HT-29 (cell line): ENCODE measurements around the gene NPBWR2. TPM values are rescaled to one million over a fixed set of nuclear protein-coding genes. Genes with fewer than 3 reads are reported as not detected.

Experiments used
- DNase-seq: peaks from one replicate; pipeline ENCODE4 v3.0.0-alpha.2; 2015; ENCODE audit warnings: low spot score
- total RNA-seq: library from RNA; depleted of rRNA; stranded (reverse); fragments of >200 nt; shearing (Covaris generic); gene quantifications from 2 replicates; pipeline ENCODE4 v1.2.3, GENCODE V29; 2014; rRNA removed

Gene NPBWR2, protein sequence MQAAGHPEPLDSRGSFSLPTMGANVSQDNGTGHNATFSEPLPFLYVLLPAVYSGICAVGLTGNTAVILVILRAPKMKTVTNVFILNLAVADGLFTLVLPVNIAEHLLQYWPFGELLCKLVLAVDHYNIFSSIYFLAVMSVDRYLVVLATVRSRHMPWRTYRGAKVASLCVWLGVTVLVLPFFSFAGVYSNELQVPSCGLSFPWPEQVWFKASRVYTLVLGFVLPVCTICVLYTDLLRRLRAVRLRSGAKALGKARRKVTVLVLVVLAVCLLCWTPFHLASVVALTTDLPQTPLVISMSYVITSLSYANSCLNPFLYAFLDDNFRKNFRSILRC
- not detected in 2 replicates for total RNA-seq

- DNase-seq: no peak
Measured at GRCh38 chr20:64106981-64107735, at the start of gene NPBWR2. Gene NPBWR2, minus strand, starts transcription at chr20:64107565. Its CDS starts 734 bp downstream, at chr20:64106831.

- DNase-seq: peak; percentile 64
Measured at GRCh38 chr20:64156136-64156885, 48.9 kb upstream of the NPBWR2 start.

DNA sequence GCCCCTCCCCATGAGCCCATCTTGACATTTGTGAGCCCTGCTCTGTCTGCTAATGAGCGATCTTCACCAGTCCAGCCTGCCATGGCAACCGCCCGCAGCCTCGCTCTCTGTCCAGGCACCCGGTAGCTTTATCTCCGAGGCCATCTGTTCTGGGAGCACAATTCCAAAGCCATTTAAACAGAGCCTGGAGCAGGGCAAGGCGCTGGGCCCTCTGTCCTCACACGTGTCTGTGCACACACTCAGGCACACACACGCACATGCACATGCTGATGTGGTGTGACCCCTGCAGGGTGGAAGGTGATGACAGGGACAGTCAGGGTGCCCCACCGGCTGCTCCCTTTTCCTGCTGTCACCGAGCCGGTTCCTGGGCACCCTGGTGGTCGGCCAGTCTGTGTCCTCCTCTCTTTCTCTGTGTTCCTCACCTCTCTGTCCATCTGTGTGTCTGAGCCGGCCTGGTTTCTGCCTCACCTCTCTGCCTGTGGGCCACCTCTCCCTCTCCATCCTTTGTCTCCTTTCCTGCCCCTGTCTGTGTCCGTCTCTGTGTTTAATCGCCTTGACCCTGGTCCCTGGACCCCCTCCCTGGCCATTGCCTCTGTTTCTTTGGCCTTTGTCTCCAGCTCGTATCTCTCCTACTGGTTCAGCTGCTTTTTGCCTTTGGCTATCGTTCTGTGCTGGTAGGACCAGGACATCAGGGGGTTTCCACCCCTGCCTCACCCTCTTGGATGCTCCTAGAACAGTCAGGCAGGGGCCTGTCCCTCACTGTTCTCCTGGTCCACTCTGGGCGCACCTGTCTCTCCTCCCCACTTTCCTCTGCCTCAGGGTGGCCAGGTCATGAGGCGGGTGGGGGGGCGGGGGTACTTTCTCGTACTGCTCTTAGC lies 48.1 kb upstream of the NPBWR2 start:
- no peak for DNase-seq

DNA sequence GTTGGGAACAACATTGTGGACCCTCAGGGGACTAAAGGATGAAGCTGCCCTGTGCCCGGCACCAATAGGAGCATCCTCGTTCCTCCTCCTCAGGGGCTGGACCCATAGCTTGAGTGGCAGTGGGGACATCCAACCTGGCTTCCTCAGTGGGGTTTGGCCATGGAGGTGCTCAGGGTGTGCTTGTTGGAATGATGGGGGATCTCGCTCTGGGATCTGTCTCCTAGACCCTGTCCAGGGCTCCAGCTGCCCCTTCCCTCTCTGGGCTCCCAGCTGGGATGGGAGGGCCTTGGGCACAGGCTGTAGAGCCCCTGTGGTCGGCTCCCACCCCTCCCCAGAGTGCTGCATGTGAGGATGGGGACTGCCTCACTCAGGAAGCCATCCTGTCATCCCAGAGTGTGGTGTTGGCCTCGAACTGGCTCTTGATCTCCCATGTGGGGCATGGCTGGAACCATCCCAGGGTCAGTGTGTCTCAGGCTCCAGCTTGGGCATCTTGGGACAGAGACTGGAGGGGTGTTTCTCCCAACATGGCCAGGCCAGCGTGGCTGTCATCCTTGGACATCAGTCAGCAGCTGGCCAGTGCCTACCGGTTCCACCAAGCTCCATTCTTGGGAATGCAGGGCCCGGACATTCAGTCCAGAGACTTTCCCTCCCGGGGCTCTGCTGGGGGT lies 47.4 kb upstream of the NPBWR2 start:
- no peak for DNase-seq

- DNase-seq: no peak
Measured at GRCh38 chr20:64153861-64154589, 46.7 kb upstream of the NPBWR2 start.

GRCh38 chr20:64153410-64153809 lies 46.0 kb upstream of the NPBWR2 start:
- no peak for DNase-seq

DNA sequence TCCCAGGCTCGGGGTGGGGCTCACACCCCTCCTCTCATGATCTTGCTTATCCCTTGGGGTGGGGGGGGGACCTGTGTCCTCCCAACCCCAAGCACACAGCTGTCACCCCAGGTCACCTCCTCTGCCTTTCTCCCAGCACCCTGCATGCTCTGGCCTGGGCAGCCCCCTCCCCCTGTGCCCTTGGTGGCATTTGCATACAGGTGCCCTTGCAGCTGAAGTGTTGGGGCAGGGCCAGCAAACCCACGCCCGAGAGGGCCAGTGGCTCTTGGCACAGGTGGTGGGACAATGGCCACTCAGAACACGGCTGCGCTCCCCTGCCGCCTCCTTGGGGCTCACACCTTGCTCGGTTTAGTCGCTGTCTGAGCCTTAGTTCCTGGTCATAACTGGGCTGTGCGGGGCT lies 45.5 kb upstream of the NPBWR2 start:
- DNase-seq: no peak

- DNase-seq: peak; percentile 39
Measured at GRCh38 chr20:64151633-64152530, 44.5 kb upstream of the NPBWR2 start.

DNA sequence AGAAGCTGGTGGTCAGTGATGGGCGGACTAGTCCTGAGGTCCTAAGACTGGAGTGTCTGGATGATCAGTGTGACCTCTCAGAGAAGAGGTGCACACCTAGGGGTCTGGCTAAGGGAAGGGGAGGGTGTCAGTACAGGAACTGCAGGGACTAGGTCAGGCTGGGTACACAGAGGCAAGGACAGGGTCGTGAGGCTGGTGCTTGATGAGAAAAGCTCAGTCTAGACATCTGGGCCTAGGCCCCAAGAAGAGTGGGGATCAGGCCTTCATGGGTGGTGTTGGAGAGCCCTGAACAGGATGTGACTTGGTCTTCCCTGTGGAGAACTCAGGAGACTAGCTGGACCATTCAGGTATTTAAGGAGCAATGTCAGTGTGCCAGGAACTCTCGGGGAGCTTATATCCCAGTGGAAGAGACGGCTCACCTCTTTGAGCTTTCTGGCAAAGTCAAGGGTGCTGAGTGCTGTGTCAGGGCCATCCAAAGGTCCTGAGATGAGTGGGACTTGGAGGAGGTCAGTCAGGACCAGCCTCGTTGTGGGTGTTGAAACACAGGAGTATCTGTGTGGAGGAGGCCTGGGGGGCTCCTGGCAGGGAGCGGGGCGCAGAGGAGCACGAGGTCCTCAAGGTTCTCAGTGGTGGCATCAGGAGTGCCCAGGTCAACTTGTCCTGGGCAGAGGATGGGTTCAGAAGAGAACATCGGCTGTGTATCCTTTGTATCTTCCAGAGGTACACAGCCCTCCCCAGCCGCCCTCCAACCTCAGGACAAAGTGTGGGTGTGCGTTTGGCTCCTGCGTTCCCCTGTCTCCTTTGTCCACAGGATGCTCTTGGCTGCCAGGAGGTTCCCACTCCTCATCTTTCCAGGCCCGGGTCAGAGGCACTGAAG lies 43.6 kb upstream of the NPBWR2 start:
- DNase-seq: no peak

GRCh38 chr20:64149809-64150560 lies 42.6 kb upstream of the NPBWR2 start:
- DNase-seq: no peak

GRCh38 chr20:64149141-64149540 lies 41.8 kb upstream of the NPBWR2 start:
- no peak for DNase-seq

GRCh38 chr20:64148581-64148980 lies 41.2 kb upstream of the NPBWR2 start:
- DNase-seq: no peak

DNA sequence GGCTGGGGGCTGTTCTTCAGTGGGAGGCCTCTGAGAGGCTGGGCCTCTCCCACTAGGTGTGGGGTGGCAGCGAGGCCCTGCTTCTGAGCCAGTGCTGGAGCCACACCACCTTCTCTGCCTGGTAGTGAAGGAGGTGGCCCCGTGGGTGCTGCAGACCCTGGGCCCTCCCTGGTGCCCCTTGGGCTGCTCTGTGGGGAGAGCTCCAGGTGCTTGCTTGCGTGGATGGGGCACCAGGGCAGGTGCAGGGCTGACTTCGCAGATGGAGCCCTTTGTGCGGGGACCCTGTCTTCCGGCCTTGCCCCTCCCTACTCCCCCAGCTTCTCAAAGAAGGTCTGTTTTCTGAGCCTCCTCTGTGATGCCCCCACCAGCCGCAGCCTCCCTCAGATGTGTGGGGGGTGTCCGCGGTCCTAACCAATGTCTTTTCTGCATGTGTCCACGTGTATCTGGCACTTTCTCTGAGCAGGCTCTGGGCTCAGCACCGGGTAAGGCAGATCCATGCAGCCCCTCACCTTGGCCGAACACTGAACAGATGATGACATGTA lies 39.6 kb upstream of the NPBWR2 start:
- DNase-seq: no peak

- DNase-seq: no peak
Measured at GRCh38 chr20:64146301-64146935, 39.1 kb upstream of the NPBWR2 start.

GRCh38 chr20:64145458-64146300 lies 38.3 kb upstream of the NPBWR2 start:
- DNase-seq: no peak
